ENCODE results near the gene ART4.
A peak's percentile ranks its signal among the peaks of the same experiment; 100 is the strongest.

The ART4 gene

DNA sequence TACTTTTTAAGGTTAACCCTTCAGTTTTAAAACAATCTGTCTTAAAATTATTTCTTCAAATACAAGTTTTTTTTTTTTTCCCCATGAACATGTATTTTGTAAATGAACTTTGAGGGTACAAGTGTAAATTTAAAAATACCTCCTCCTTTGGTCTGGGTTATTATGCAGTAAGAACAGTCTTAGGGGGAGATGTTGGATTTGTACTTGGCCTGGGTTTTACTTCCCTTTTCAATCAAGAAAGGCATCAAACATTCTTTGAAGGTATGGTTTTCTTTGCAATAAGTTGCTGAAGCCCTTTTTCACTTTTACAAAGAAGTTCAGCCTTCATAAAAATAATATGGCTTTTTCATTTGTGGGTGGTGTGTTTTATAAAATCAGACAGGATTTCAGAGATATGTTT lies 60.6 kb downstream of the ART4 start:
- no peak overlapping the region for H3K27ac ChIP-seq
- TF ChIP-seq, protein P1, sequence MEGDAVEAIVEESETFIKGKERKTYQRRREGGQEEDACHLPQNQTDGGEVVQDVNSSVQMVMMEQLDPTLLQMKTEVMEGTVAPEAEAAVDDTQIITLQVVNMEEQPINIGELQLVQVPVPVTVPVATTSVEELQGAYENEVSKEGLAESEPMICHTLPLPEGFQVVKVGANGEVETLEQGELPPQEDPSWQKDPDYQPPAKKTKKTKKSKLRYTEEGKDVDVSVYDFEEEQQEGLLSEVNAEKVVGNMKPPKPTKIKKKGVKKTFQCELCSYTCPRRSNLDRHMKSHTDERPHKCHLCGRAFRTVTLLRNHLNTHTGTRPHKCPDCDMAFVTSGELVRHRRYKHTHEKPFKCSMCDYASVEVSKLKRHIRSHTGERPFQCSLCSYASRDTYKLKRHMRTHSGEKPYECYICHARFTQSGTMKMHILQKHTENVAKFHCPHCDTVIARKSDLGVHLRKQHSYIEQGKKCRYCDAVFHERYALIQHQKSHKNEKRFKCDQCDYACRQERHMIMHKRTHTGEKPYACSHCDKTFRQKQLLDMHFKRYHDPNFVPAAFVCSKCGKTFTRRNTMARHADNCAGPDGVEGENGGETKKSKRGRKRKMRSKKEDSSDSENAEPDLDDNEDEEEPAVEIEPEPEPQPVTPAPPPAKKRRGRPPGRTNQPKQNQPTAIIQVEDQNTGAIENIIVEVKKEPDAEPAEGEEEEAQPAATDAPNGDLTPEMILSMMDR (IDR thresholded peaks at IDR 0.05): no peak

DNA sequence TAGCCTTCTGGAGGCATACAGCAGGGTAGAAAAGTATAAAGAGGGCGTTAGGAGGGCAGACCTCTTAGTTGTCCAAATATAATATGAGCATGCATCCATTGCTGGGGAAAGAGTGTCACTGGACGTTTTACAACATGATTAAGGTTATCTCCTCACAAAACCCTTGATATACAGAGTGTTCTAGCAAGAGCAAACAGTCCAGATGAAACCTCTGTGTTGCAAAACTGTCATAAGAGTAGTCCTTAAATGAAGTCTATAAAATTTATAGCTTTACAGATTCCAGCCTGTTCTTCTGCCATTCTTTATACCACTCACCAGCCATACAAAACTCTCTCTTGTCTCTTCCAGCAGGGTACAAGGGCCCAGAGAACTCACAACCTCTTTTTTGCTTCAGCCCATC lies 61.8 kb downstream of the ART4 start:
- DNase-seq (ENCODE audit: low spot score): no peak
- TF ChIP-seq, protein P1 (IDR thresholded peaks at IDR 0.05): no peak
- Histone ChIP-seq H3K4me3 (no peak overlapping the region), H3K27ac (no peak overlapping the region)

More for the DNA sequence above, 60.6 kb downstream of the ART4 start:
- DNase-seq (ENCODE audit: low spot score): no peak
- no peak overlapping the region for H3K4me3 ChIP-seq

DNA sequence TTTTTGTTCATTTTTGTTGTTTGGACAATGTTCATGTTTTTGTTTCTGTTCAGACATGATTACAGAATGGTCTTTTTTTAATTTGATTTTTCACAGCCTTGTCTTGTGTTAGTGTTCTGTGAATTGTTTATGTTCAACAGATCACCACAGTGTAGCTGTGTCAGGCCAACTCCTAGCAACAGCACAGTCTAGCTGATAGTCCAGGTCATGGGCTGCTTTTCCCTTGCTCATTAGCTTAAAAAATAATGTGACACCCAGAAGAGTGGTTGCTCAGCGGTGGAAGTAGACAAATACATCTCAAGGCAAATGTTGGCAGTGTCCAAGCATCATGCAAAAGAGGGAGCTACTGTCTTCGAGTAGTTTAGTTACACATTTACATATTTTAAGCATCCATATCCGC lies 62.5 kb downstream of the ART4 start:
- no peak for DNase-seq (ENCODE audit: low spot score)
- H3K27ac ChIP-seq: no peak overlapping the region
- H3K4me3 ChIP-seq: no peak overlapping the region
- TF ChIP-seq, protein P1 (IDR thresholded peaks at IDR 0.05): no peak

DNA sequence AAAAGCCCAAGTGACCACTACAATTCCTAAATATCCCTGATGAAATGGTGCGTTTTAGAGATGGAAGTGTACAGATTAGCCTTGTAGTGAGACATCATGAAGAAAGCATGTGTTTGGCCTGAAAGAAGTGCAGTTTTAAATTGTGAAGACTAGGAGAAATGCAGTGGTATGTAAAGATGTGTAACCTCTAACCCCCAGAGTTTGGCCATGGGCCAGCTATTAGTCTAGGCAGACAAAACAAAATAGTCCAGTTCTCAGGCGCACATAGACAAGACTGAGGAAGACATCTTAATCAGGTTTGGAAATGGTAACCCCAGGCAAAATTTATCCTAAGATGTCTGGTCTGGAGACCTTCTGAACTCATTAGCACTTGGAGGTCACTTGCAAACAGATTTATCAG lies 63.5 kb downstream of the ART4 start:
- no peak for DNase-seq (ENCODE audit: low spot score)
- Histone ChIP-seq H3K4me3 (no peak overlapping the region), H3K27ac (no peak overlapping the region)
- TF ChIP-seq, protein P1 (IDR thresholded peaks at IDR 0.05): no peak

DNA sequence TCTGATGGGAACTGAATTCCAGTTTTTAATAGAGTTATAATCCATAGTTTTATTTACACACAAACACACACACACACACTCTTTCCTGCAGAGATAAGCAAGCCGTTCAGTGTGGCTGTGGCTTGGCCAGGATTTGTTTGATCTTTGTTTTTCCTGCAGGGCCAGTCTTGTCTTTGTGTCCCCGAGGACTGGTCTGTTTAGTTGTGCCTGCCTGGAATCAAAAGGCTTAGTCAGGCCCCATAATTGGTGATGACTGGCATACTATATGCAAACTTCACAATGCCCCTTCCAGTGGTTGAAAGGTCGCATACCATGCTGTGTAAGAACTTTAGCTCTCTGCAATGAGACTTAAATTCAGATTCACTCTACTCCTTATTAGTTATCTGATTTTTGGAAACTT lies 66.1 kb downstream of the ART4 start:
- peak overlapping the region in 1 of 2 donors; percentile 97 for H3K27ac ChIP-seq
- TF ChIP-seq, protein P1 (IDR thresholded peaks at IDR 0.05): no peak
- no peak for DNase-seq (ENCODE audit: low spot score)
- H3K4me3 ChIP-seq: peak overlapping the region; percentile 90

DNA sequence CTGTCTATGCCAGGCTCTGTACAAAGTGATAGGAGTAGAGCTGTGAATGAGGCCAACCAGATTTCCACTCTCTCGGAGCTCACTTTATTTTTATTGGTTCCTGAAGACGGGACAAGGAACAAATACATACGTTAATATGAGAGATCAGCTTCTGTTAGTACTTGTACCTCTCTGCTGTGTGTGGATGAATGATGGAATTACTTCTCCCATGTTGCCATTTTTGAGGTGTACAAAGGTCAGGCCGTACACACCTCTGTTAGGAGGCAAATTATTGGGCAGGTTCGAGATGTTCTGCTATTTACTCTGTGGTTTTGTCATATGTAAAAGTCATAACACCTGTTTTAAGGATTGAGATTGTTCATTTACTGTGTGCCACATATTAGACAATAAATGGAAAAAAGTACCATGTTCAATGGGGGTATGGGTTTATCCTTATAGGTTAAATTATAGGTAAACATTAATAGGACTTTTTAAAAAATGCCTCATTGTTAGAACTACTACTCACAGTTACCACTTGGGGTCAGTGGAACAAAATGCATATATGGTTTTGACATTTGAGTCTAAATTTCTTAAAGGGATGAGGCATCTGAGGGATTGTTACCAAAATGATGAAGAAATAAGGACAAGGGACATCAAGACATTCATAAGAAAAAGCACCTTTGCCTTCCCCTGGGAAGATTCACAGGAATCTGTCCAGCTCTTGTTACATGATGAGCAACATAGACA lies 66.9 kb downstream of the ART4 start:
- no peak for DNase-seq (ENCODE audit: low spot score)
- peak overlapping the region; percentile 94 to 97 for H3K27ac ChIP-seq
- H3K4me3 ChIP-seq: peak overlapping the region; percentile 90
- TF ChIP-seq, protein P1 (IDR thresholded peaks at IDR 0.05): no peak

DNA sequence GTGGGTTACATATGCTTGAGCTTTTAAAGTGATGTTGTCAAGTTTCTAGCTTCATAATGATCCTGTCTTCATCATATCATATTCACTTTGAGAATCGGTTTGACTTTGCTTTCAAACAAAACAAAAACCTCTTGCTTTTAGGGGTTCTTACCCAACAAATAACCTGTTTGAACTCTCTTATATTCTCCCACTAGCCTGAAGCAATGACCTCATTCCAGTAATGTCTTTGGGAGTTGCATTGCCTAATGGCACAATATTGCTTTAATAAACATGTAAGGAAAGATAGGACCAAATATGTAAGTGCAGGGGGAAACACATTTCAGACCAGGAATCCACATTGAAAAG lies 67.7 kb downstream of the ART4 start:
- TF ChIP-seq, protein P1 (IDR thresholded peaks at IDR 0.05): no peak
- H3K27ac ChIP-seq: peak overlapping the region; percentile 94 to 97
- DNase-seq (ENCODE audit: low spot score): no peak
- peak overlapping the region; percentile 90 for H3K4me3 ChIP-seq

Measured in coronary artery (tissue), 2 donors.